ENCODE data around the gene ATP6V0B.

Gene ATP6V0B

GRCh38 chr1:43946236-43947060 lies 28.3 kb upstream of the ATP6V0B start, which contains the start of gene IPO13:
TSS of gene IPO13 (plus strand) at chr1:43946950. CDS start at chr1:43947601, 651 bp downstream.
- H3K27ac ChIP-seq (replicated peaks) = peak within 1 kb of the TSS; percentile 100
- DNase-seq (ENCODE audit: low read depth in 1 of 2, low spot score in 1 of 2) = peak; percentile 96 to 97
- peak; percentile 39; the same call in 1 of the 2 replicates for TF ChIP-seq GABPA (IDR thresholded peaks at IDR 0.05; ENCODE audit: low read depth)
- TF ChIP-seq SPI1 (IDR thresholded peaks at IDR 0.05; ENCODE audit: borderline replicate concordance, low read depth) = no peak
- peak; percentile 66 for TF ChIP-seq CTCF (IDR thresholded peaks at IDR 0.05; ENCODE audit: insufficient read depth, low read length)
- TF ChIP-seq REST (IDR thresholded peaks at IDR 0.05; ENCODE audit: insufficient replicate concordance, low read depth) = peak; percentile 95
- peak; percentile 42; the same call in 1 of the 2 replicates for TF ChIP-seq POLR2AphosphoS5 (IDR thresholded peaks at IDR 0.05; ENCODE audit: low read depth)

GRCh38 chr1:43947061-43947873 lies 27.5 kb upstream of the ATP6V0B start:
- peak overlapping the region; percentile 72 for H3K4me3 ChIP-seq (replicated peaks; ENCODE audit: insufficient read depth, low read length)
- no peak for TF ChIP-seq REST (IDR thresholded peaks at IDR 0.05; ENCODE audit: insufficient replicate concordance, low read depth)
- TF ChIP-seq GABPA (IDR thresholded peaks at IDR 0.05; ENCODE audit: low read depth) = no peak
- TF ChIP-seq CTCF (IDR thresholded peaks at IDR 0.05; ENCODE audit: insufficient read depth, low read length) = no peak
- no peak for TF ChIP-seq SPI1 (IDR thresholded peaks at IDR 0.05; ENCODE audit: borderline replicate concordance, low read depth)
- no peaks in the 10 kb centered on the region for H3K27me3 ChIP-seq (ENCODE audit: insufficient read depth, poor library complexity, severe bottlenecking)
- peak overlapping the region; percentile 100 for H3K27ac ChIP-seq (replicated peaks)
- no peak for DNase-seq (ENCODE audit: low read depth in 1 of 2, low spot score in 1 of 2)

More at GRCh38 chr1:43946236-43947060, 28.3 kb upstream of the ATP6V0B start, which contains the start of gene IPO13:
- H3K27me3 ChIP-seq (ENCODE audit: insufficient read depth, poor library complexity, severe bottlenecking) = no peaks in the 10 kb centered on the region
- peak within 1 kb of the TSS; percentile 72 for H3K4me3 ChIP-seq (replicated peaks; ENCODE audit: insufficient read depth, low read length)

GRCh38 chr1:43947874-43948437 lies 26.8 kb upstream of the ATP6V0B start:
- H3K4me3 ChIP-seq (replicated peaks; ENCODE audit: insufficient read depth, low read length) = peak overlapping the region; percentile 72
- DNase-seq (ENCODE audit: low read depth in 1 of 2, low spot score in 1 of 2) = no peak
- TF ChIP-seq GABPA (IDR thresholded peaks at IDR 0.05; ENCODE audit: low read depth) (no peak), CTCF (IDR thresholded peaks at IDR 0.05; ENCODE audit: insufficient read depth, low read length) (no peak), POLR2AphosphoS5 (IDR thresholded peaks at IDR 0.05; ENCODE audit: low read depth) (no peak), SPI1 (IDR thresholded peaks at IDR 0.05; ENCODE audit: borderline replicate concordance, low read depth) (no peak), REST (IDR thresholded peaks at IDR 0.05; ENCODE audit: insufficient replicate concordance, low read depth) (no peak)
- H3K27me3 ChIP-seq (ENCODE audit: insufficient read depth, poor library complexity, severe bottlenecking) = no peaks in the 10 kb centered on the region
- H3K27ac ChIP-seq (replicated peaks) = no peak overlapping the region
